CD4-positive, alpha-beta T cell treated with Interleukin-15 for 1 hour (primary cell): ENCODE measurements around the gene UCN.
A peak's percentile ranks its signal among the peaks of the same experiment; 100 is the strongest.
"Not testable (repeated sequence)": the region's sequence is repeated elsewhere in the genome, so short reads cannot be mapped to it uniquely, and the experiment has no call there.

Experiments used
- DNase-seq: peaks from one replicate; pipeline ENCODE4 v3.0.0-alpha.2; 2020

UCN gene

GRCh38 chr2:27308359-27308881 is at the start of gene UCN:
TSS of gene UCN (minus strand) at chr2:27308445. CDS start at chr2:27307895, 550 bp downstream.
- DNase-seq = no peak

- peak; percentile 93 for DNase-seq
These were observed 48.3 kb upstream of the UCN start, which contains the start of gene GTF3C2 for GRCh38 chr2:27356382-27357181. TSS of gene GTF3C2 (minus strand) at chr2:27356764. CDS start at chr2:27343554, 13,210 bp downstream.

GRCh38 chr2:27356056-27356381 is 47.8 kb upstream of the UCN start:
- peak; percentile 53 for DNase-seq

- no peak for DNase-seq
These were observed 46.3 kb upstream of the UCN start for GRCh38 chr2:27354597-27354927.

GRCh38 chr2:27353762-27354596 is 45.7 kb upstream of the UCN start:
- DNase-seq = no peak

GRCh38 chr2:27353386-27353761 is 45.1 kb upstream of the UCN start:
- DNase-seq = not testable (repeated sequence)

GRCh38 chr2:27351802-27352598 is 43.8 kb upstream of the UCN start:
- no peak for DNase-seq

GRCh38 chr2:27350106-27350693 is 42.0 kb upstream of the UCN start:
- no peak for DNase-seq

GRCh38 chr2:27347641-27348040 is 39.4 kb upstream of the UCN start:
- DNase-seq = no peak

- DNase-seq = no peak
These were observed 27.9 kb upstream of the UCN start for GRCh38 chr2:27336173-27336572.

- DNase-seq = no peak
These were observed 27.1 kb upstream of the UCN start for GRCh38 chr2:27335311-27335710.

GRCh38 chr2:27324720-27325119 is 16.5 kb upstream of the UCN start:
- no peak for DNase-seq

GRCh38 chr2:27323596-27324285 is 15.5 kb upstream of the UCN start:
- DNase-seq = no peak

GRCh38 chr2:27322766-27323595 is 14.7 kb upstream of the UCN start, which contains the start of gene MPV17:
TSS of gene MPV17 (minus strand) at chr2:27323097. CDS start at chr2:27322517, 580 bp downstream.
- DNase-seq = peak; percentile 86

GRCh38 chr2:27322301-27322765 is 14.1 kb upstream of the UCN start:
- no peak for DNase-seq

GRCh38 chr2:27320958-27321543 is 12.8 kb upstream of the UCN start:
- no peak for DNase-seq

- DNase-seq = not testable (repeated sequence)
These were observed 11.6 kb upstream of the UCN start for GRCh38 chr2:27319839-27320238.

- no peak for DNase-seq
These were observed 8.6 kb upstream of the UCN start for GRCh38 chr2:27316655-27317412.

- DNase-seq = no peak
These were observed 6.9 kb upstream of the UCN start for GRCh38 chr2:27315122-27315521.

GRCh38 chr2:27314709-27315108 is 6.5 kb upstream of the UCN start:
- DNase-seq = no peak
